B cell (primary cell): ENCODE results near the gene BTG2. TPM values are rescaled to one million over a fixed set of nuclear protein-coding genes. Genes with fewer than 3 reads are reported as not detected.

Source experiments
- ATAC-seq: fragments of 200-7000 bp; cut with Tn5 transposase; one replicate; pipeline ENCODE4 v1.10.0; 2021; ENCODE audit warnings: low read depth, mild to moderate bottlenecking, moderate number of reproducible peaks, moderate library complexity
- CTCF ChIA-PET: fragments of 350-600 bp; sonication (Branson Sonifier 250); formaldehyde crosslinking; loops from one replicate; lab custom pipeline; 2021; ENCODE audit warnings: antibody characterized with exemption, inconsistent platforms; lab: Charles Lee
- POLR2A ChIA-PET: fragments of 350-600 bp; sonication (Branson Sonifier 250); formaldehyde crosslinking; loops from one replicate; lab custom pipeline; 2021; ENCODE audit warnings: antibody characterized with exemption; lab: Charles Lee
- DNase-seq: peaks from one replicate; pipeline ENCODE4 v3.0.0; 2013
- H2AFZ ChIP-seq: 2 replicates; pipeline ENCODE4 v1.6.1; 2012; ENCODE audit warnings: mild to moderate bottlenecking, low read depth, low read length; ENCODE audit not compliant: insufficient read depth, poor library complexity, severe bottlenecking
- H3K27ac ChIP-seq, 2 donors: 1 replicate in 1 of 2; 2 replicates in 1 of 2; pipeline ENCODE4 v1.5.1; 2012 to 2013; ENCODE audit warnings: low read length in 2 of 2, mild to moderate bottlenecking in 2 of 2, moderate library complexity in 1 of 2
- H3K27me3 ChIP-seq, 4 experiments: fragments of 200-600 bp in 1 of 4; sonication (generic) in 1 of 4; replicated peaks in 1 of 4; 1 replicate in 2 of 4; 2 replicates in 2 of 4; pipeline versions ENCODE4 v1.6.1 to v1.7.0; 2013 to 2016; ENCODE audit warnings: low read length in 3 of 4, mild to moderate bottlenecking in 2 of 4, mixed read lengths in 1 of 4, moderate library complexity in 1 of 4; ENCODE audit not compliant: insufficient read depth in 4 of 4, control insufficient read depth in 3 of 4; ENCODE audit errors: control extremely low read depth in 1 of 4
- H3K36me3 ChIP-seq, 2 experiments: replicated peaks in 1 of 2; 1 replicate in 1 of 2; 2 replicates in 1 of 2; pipeline versions ENCODE4 v1.6.1 to v1.7.1; 2013; ENCODE audit warnings: low read length in 1 of 2; ENCODE audit not compliant: insufficient read depth in 2 of 2, control insufficient read depth in 1 of 2; ENCODE audit errors: control extremely low read depth in 1 of 2, extremely low read depth in 1 of 2
- H3K4me1 ChIP-seq, 2 donors: fragments of 200-600 bp in 1 of 2; sonication (generic) in 1 of 2; 1 replicate in 1 of 2; 2 replicates in 1 of 2; pipeline versions ENCODE4 v1.5.1 to v1.6.1; 2013 to 2017; ENCODE audit warnings: low read length in 2 of 2; ENCODE audit not compliant: control insufficient read depth in 2 of 2, insufficient read depth in 2 of 2
- H3K4me2 ChIP-seq: replicated peaks from 2 replicates; pipeline ENCODE3; 2012; ENCODE audit warnings: mild to moderate bottlenecking, low read depth, low read length; ENCODE audit not compliant: poor library complexity, severe bottlenecking
- H3K4me3 ChIP-seq, 5 experiments: fragments of 200-600 bp in 1 of 5; sonication (generic) in 1 of 5; 1 replicate in 3 of 5; 2 replicates in 2 of 5; pipeline versions ENCODE4 v1.5.1 to v1.7.0; 2011 to 2016; ENCODE audit warnings: low read length in 4 of 5, mild to moderate bottlenecking in 4 of 5, low read depth in 2 of 5, control low read depth in 1 of 5, moderate library complexity in 1 of 5; ENCODE audit not compliant: insufficient read depth in 1 of 5; ENCODE audit errors: control extremely low read depth in 1 of 5, extremely low read depth in 1 of 5
- H3K79me2 ChIP-seq: fragments of 200-600 bp; sonication (generic); one replicate; pipeline ENCODE4 v1.6.0; 2016; ENCODE audit warnings: low read length; ENCODE audit not compliant: control insufficient read depth, insufficient read depth
- H3K9ac ChIP-seq: fragments of 200-600 bp; sonication (generic); 2 replicates; pipeline ENCODE4 v1.6.1; 2017; ENCODE audit warnings: mild to moderate bottlenecking, low read length, moderate library complexity
- H3K9me3 ChIP-seq, 3 donors: one replicate each; pipeline versions ENCODE4 v1.6.1 to v1.7.1; 2013; ENCODE audit warnings: low read length in 2 of 3; ENCODE audit not compliant: control insufficient read depth in 2 of 3, insufficient read depth in 1 of 3; ENCODE audit errors: control extremely low read depth in 1 of 3
- H4K20me1 ChIP-seq: 2 replicates; pipeline ENCODE4 v1.6.0; 2012; ENCODE audit warnings: mild to moderate bottlenecking, low read length; ENCODE audit not compliant: insufficient read depth, control insufficient read depth, poor library complexity, severe bottlenecking
- H3K27ac Mint-ChIP-seq: one replicate; pipeline ENCODE4 v1.8.0; 2021; ENCODE audit warnings: mixed read lengths
- H3K27me3 Mint-ChIP-seq: one replicate; pipeline ENCODE4 v1.8.0; 2021; ENCODE audit warnings: mixed read lengths
- H3K4me1 Mint-ChIP-seq: one replicate; pipeline ENCODE4 v1.8.0; 2021; ENCODE audit warnings: mixed read lengths
- H3K4me3 Mint-ChIP-seq: one replicate; pipeline ENCODE4 v1.8.0; 2021; ENCODE audit warnings: mixed read lengths
- H3K9me3 Mint-ChIP-seq: one replicate; pipeline ENCODE4 v1.8.0; 2022; ENCODE audit warnings: mixed read lengths; ENCODE audit not compliant: insufficient read depth
- CTCF ChIP-seq: fragments of 200-600 bp; IDR thresholded peaks from one replicate; pipeline ENCODE4 v1.8.0; 2022; ENCODE audit warnings: antibody characterized with exemption, mild to moderate bottlenecking
- EZH2 ChIP-seq: IDR thresholded peaks from 2 replicates; pipeline ENCODE4 v1.6.1; 2012; ENCODE audit warnings: borderline replicate concordance, low read depth, mild to moderate bottlenecking, moderate library complexity, low read length; ENCODE audit not compliant: insufficient read depth, poor library complexity, severe bottlenecking
- WGBS: methylation state at CpG from one replicate; pipeline ENCODE4 v1.1.5; 2013; ENCODE audit warnings: missing lambda C conversion rate; ENCODE audit not compliant: insufficient coverage; 5-methylcytosine and 5-hydroxymethylcytosine counted together
- intact Hi-C: fragments of 100-400 bp; cut with micrococcal nuclease; formaldehyde crosslinking; loops from one replicate; pipeline ENCODE4 v1.10.0; 2022
- polyA plus RNA-seq: library from polyadenylated mRNA; depleted of rRNA; stranded (reverse); fragments of >200 nt; gene quantifications from 2 replicates; pipeline ENCODE4 v1.2.3, GENCODE V29; 2012
- total RNA-seq, 2 donors: library from RNA; stranded (reverse); fragments of 120-200 nt in 1 of 2; gene quantifications; 1 replicate in 1 of 2; 2 replicates in 1 of 2; pipeline versions ENCODE4 v1.2.3 to v1.2.4, GENCODE V29; 2013 to 2022

BTG2 gene
- total and polyA plus RNA-seq, 2 donors (not counting 1 experiment from before 2014, with no cell fraction given): 508 to 778 TPM

DNA sequence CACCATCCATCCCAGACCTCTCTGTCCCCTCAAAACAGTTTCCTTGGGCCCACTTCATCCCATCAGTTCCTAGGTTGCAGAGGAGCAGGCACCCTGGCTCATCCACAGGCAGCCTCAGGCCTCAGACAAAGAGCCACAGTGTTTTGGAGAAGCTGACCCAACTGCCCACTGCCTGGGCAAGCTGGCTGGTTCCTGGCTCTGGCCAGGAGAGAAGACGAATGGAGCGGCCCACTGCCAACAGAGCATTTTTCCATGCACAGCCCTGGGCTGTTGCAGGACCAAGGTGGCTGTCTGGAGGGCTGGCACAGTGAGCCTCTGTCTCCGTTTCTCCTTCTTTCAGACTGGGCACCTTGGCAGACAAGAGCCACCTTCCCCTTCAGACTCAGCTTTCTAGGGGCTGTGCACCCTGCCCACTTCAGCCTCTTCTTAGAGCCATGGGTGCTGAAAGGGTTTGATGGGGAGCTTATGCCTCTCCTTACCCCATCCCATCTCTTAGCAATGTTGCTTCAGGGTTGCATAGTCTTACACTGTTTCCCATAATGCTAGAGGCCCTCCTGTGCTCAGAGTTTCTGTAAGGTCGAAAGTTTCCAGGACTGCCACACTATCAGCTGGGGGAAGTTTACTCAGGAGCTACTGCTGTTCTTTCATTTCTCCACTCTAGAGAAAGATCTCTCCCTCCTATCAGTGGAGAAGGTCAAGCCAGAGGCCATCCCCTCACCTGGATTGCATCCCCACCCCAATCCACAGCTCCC is 44.6 kb downstream of the BTG2 start:
- Mint-ChIP-seq H3K27ac (no peak overlapping the region), H3K9me3 (no peaks in the 10 kb centered on the region), H3K4me3 (no peak overlapping the region), H3K27me3 (peaks cover 33% of the 10 kb centered on the region), H3K4me1 (peaks cover 3% of the 10 kb centered on the region)
- intact Hi-C loops: no loop called here
- CTCF ChIA-PET: interaction anchor here (8.1 to 32.7 kb wide), 3 partner anchors 9 to 133 kb away, joined by 83 to 1776 read pairs (median 511); partner anchors contain the start of gene PRELP
- H3K27ac ChIP-seq: no peak overlapping the region
- no peak overlapping the region for H3K9ac ChIP-seq
- peaks cover 0 to 30% (median 5%) of the 10 kb centered on the region in 4 experiments for H3K27me3 ChIP-seq
- H3K36me3 ChIP-seq: no peaks in the 10 kb centered on the region
- no peak for ATAC-seq
- no peaks in the 10 kb centered on the region for H3K9me3 ChIP-seq
- 100% methylated on average over 3 of the region's 4 CpGs for WGBS
- DNase-seq: no peak
- TF ChIP-seq EZH2: no peak
- TF ChIP-seq CTCF: no peak
- H3K4me3 ChIP-seq: no peak overlapping the region
- no peaks in the 10 kb centered on the region for H3K79me2 ChIP-seq
- H3K4me2 ChIP-seq: no peak overlapping the region
- POLR2A ChIA-PET: interaction anchor here (0.6 kb wide), 1 partner anchor 51 kb away, joined by 3 read pairs; no protein-coding TSS in a partner anchor
- peaks cover 6 to 10% of the 10 kb centered on the region in 2 donors for H3K4me1 ChIP-seq
- no peaks in the 10 kb centered on the region for H4K20me1 ChIP-seq
- no peak overlapping the region for H2AFZ ChIP-seq

- Mint-ChIP-seq H3K27me3 (peaks cover 39% of the 10 kb centered on the region), H3K27ac (no peak within 1 kb of the TSS), H3K4me3 (no peak within 1 kb of the TSS), H3K9me3 (no peaks in the 10 kb centered on the region), H3K4me1 (peaks cover 3% of the 10 kb centered on the region)
- Histone ChIP-seq H3K79me2 (no peaks in the 10 kb centered on the region), H3K4me1 (peaks cover 6 to 10% of the 10 kb centered on the region in 2 donors), H3K4me2 (peak within 1 kb of the TSS; percentile 53), H3K27me3 (peaks cover 0 to 32% (median 5%) of the 10 kb centered on the region in 4 experiments), H3K9me3 (no peaks in the 10 kb centered on the region), H2AFZ (peak within 1 kb of the TSS; percentile 30), H3K36me3 (no peaks in the 10 kb centered on the region), H3K9ac (no peak within 1 kb of the TSS), H4K20me1 (no peaks in the 10 kb centered on the region), H3K27ac (no peak within 1 kb of the TSS), H3K4me3 (no peak within 1 kb of the TSS)
- ChIA-PET POLR2A (no interaction called here), CTCF (interaction anchor here (8.1 to 32.7 kb wide), 2 partner anchors 10 to 73 kb away, joined by 83 to 1776 read pairs; no protein-coding TSS in a partner anchor)
- DNase-seq: peak; percentile 32
- ATAC-seq: no peak
- no peak for TF ChIP-seq CTCF
- TF ChIP-seq EZH2: no peak
- WGBS: 13% methylated on average over 9 of the region's 17 CpGs
- intact Hi-C loops: no loop called here
Measured at GRCh38 chr1:203351037-203351625, 45.8 kb downstream of the BTG2 start, which contains the start of gene FMOD. TSS of gene FMOD (minus strand) at chr1:203351122. CDS start at chr1:203348270, 2,852 bp downstream.
